Astrocyte of the hippocampus (primary cell): ENCODE measurements around the gene ZDHHC11.
"Not testable (repeated sequence)": the region's sequence is repeated elsewhere in the genome, so short reads cannot be mapped to it uniquely, and the experiment has no call there.

Source experiments
- DNase-seq: peaks from one replicate; pipeline ENCODE4 v3.0.0; 2011; ENCODE audit warnings: low read depth, low spot score

Gene ZDHHC11

DNA sequence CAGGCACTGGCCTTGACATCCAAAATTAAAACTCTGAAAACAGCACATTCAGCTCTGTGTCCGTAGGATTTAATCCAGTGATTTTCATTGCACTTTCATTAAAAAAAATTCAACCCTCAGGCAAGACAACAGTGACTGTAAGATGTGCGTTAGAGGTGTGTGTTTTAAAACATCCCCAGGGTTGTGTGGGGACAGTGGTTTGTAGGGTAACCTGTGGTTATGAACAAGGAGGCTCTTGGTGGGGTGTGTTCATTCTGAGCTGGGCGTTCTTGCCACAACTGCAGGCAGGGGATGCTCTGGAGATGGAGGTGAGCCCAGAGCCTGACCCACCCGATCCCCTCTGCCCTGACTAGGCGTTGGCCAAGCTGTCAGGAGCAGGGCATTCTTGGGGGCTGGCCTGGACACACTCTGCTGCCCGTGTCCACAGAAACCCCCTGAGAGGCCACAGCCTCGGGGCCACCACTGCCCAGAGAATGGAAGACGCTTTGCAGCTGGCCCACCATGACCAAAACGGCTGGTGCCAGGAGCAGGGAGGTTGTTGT, 103.4 kb downstream of the ZDHHC11 start:
- DNase-seq, result not testable (repeated sequence)

DNA sequence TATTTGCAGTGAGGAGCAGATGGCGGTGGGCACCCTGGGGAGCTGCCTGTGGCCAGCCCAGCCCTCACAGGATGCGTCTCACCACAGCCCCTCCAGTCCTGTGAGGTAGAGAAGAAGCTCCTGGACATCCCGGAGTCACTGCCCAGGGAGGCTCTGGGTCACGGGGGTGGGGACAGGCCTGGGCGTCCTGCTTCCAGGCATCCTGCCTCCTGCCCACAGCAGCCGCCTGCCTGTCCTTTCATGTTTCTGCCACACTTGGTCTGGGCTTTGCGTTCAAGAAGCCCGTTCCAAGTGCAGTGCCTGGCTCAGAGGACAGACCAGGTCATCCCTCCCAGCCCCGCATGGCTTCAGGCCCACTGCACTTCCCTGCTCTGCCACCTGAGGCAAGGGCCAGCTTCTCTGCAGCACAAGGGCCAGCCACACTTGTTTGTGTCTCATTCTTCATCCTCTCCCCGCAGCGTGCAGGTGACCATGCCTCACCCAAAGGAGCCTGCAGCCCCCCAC, 104.5 kb downstream of the ZDHHC11 start:
- DNase-seq, result no peak
